GM12892 (cell line): ENCODE results near the gene LRRFIP1.

ENCODE experiments used
- POLR2A ChIP-seq: IDR thresholded peaks from 2 replicates; pipeline ENCODE4 v1.6.1; 2011; ENCODE audit warnings: low read depth, low read length, control low read depth
- POLR2AphosphoS5 ChIP-seq: IDR thresholded peaks from 2 replicates; pipeline ENCODE4 v1.6.1; 2011; ENCODE audit warnings: low read depth, low read length, control low read depth
- TAF1 ChIP-seq: IDR thresholded peaks from 2 replicates; pipeline ENCODE4 v1.6.1; 2011; ENCODE audit warnings: low read depth, mild to moderate bottlenecking, control low read depth, low read length, borderline replicate concordance

DNA sequence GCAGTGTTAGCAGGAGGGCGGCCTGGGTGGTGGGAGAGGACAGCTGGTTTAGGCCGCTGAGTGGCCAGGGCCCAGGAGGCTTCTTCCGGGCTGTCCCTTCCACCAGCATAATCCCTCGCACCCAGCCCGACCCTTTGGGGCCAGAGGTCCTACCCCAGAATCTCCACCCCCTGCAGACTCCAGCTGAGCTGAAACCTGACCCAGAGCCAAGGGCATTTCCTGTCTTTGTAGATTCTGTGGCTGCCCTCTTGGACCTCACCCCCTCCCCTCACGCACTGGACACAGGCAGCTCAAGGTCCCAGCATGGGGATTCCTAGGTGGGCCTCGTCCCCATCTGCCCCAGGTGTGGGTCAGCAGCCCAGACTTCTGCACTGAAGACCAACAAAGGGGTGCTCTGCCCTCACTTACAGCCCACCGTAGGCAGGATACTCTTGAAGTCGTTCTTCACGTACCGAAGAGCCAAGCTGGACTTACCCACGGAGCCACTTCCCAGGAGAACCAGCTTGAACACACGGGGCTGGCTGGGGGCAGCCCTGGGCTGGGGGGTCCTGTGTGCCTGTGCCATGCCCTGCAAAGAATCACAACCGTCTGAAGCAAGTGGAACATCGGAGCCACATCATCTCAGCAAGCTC is 41.7 kb upstream of the LRRFIP1 start:
- TF ChIP-seq POLR2A (no peak), POLR2AphosphoS5 (no peak), TAF1 (no peak)
